ENCODE results near the gene PAX3.

PAX3 gene

GRCh38 chr2:222311978-222312738 lies 13.4 kb upstream of the PAX3 start:
- Histone ChIP-seq H3K4ac (ENCODE audit: low read length) (no peak overlapping the region), H3K4me2 (ENCODE audit: insufficient read depth, low read length, poor library complexity, severe bottlenecking) (no peak overlapping the region), H3K36me3 (replicated peaks in 1 of 2; ENCODE audit: control insufficient read depth in 2 of 2, insufficient read depth in 2 of 2, low read length in 2 of 2) (no peaks in the 10 kb centered on the region), H3K9me3 (replicated peaks in 1 of 2; ENCODE audit: control insufficient read depth in 2 of 2, insufficient read depth in 1 of 2, low read depth in 1 of 2, low read length in 2 of 2) (peaks cover 0 to 4% of the 10 kb centered on the region in 2 donors), H2BK12ac (ENCODE audit: low read length) (no peak overlapping the region), H3K18ac (ENCODE audit: low read length) (peak overlapping the region; percentile 44), H4K91ac (ENCODE audit: low read depth, low read length, poor library complexity) (no peak overlapping the region), H3K23ac (ENCODE audit: low read depth, low read length, poor library complexity) (no peak overlapping the region), H3K27ac (replicated peaks; ENCODE audit: low read length) (no peak overlapping the region), H2AFZ (ENCODE audit: low read length) (peak overlapping the region; percentile 55), H4K8ac (ENCODE audit: low read depth, low read length) (no peak overlapping the region), H2BK5ac (ENCODE audit: low read length) (no peak overlapping the region), H3K9ac (ENCODE audit: low read depth, low read length, poor library complexity) (no peak overlapping the region), H3K4me1 (ENCODE audit: control insufficient read depth in 2 of 2, insufficient read depth in 1 of 2, low read depth in 1 of 2, low read length in 2 of 2) (peaks cover 0 to under 1% of the 10 kb centered on the region in 2 donors), H3K27me3 (ENCODE audit: control insufficient read depth in 3 of 3, insufficient read depth in 3 of 3, low read depth in 1 of 3, low read length in 3 of 3) (peaks cover 39 to 100% (median 82%) of the 10 kb centered on the region in 3 experiments), H2BK15ac (ENCODE audit: low read length) (no peak overlapping the region), H3K14ac (ENCODE audit: low read length) (no peak overlapping the region), H2AK5ac (ENCODE audit: low read depth, low read length) (no peak overlapping the region), H3K79me1 (ENCODE audit: low read depth, low read length) (no peaks in the 10 kb centered on the region), H3K4me3 (ENCODE audit: low read length in 2 of 2) (no peak overlapping the region), H2BK120ac (ENCODE audit: low read depth, low read length) (no peak overlapping the region)
- no peak for DNase-seq (ENCODE audit: low spot score)
- WGBS, 2 donors (ENCODE audit: extremely low coverage in 2 of 2, insufficient read length in 2 of 2, insufficient replicate concordance in 1 of 2), result no CpG with 5 or more reads among the region's 48 CpGs

- H4K8ac ChIP-seq (ENCODE audit: low read depth, low read length), result no peak overlapping the region
- peaks cover 0 to 4% of the 10 kb centered on the region in 2 donors for H3K4me1 ChIP-seq (ENCODE audit: control insufficient read depth in 2 of 2, insufficient read depth in 1 of 2, low read depth in 1 of 2, low read length in 2 of 2)
- H3K4me3 ChIP-seq (ENCODE audit: low read length in 2 of 2), result no peak overlapping the region
- WGBS, 2 donors (ENCODE audit: extremely low coverage in 2 of 2, insufficient read length in 2 of 2, insufficient replicate concordance in 1 of 2), result no CpG with 5 or more reads among the region's 42 CpGs
- H2BK120ac ChIP-seq (ENCODE audit: low read depth, low read length), result no peak overlapping the region
- no peak overlapping the region for H3K27ac ChIP-seq (replicated peaks; ENCODE audit: low read length)
- H2BK5ac ChIP-seq (ENCODE audit: low read length), result no peak overlapping the region
- H3K18ac ChIP-seq (ENCODE audit: low read length), result no peak overlapping the region
- no peak overlapping the region for H3K4ac ChIP-seq (ENCODE audit: low read length)
- H2AK5ac ChIP-seq (ENCODE audit: low read depth, low read length), result no peak overlapping the region
- no peak for DNase-seq (ENCODE audit: low spot score)
- H3K27me3 ChIP-seq (ENCODE audit: control insufficient read depth in 3 of 3, insufficient read depth in 3 of 3, low read depth in 1 of 3, low read length in 3 of 3), result peaks cover 42 to 100% (median 89%) of the 10 kb centered on the region in 3 experiments
- no peak overlapping the region for H3K4me2 ChIP-seq (ENCODE audit: insufficient read depth, low read length, poor library complexity, severe bottlenecking)
- H4K91ac ChIP-seq (ENCODE audit: low read depth, low read length, poor library complexity), result no peak overlapping the region
- no peak overlapping the region for H3K23ac ChIP-seq (ENCODE audit: low read depth, low read length, poor library complexity)
- H3K36me3 ChIP-seq (replicated peaks in 1 of 2; ENCODE audit: control insufficient read depth in 2 of 2, insufficient read depth in 2 of 2, low read length in 2 of 2), result no peaks in the 10 kb centered on the region
- H3K14ac ChIP-seq (ENCODE audit: low read length), result no peak overlapping the region
- H3K9me3 ChIP-seq (replicated peaks in 1 of 2; ENCODE audit: control insufficient read depth in 2 of 2, insufficient read depth in 1 of 2, low read depth in 1 of 2, low read length in 2 of 2), result peaks cover 0 to 6% of the 10 kb centered on the region in 2 donors
- H2BK12ac ChIP-seq (ENCODE audit: low read length), result no peak overlapping the region
- no peaks in the 10 kb centered on the region for H3K79me1 ChIP-seq (ENCODE audit: low read depth, low read length)
- H2BK15ac ChIP-seq (ENCODE audit: low read length), result no peak overlapping the region
- peak overlapping the region; percentile 38 for H2AFZ ChIP-seq (ENCODE audit: low read length)
- no peak overlapping the region for H3K9ac ChIP-seq (ENCODE audit: low read depth, low read length, poor library complexity)
Measured at GRCh38 chr2:222311319-222311977, 12.7 kb upstream of the PAX3 start.

- Histone ChIP-seq H4K8ac (ENCODE audit: low read depth, low read length) (no peak overlapping the region), H3K14ac (ENCODE audit: low read length) (no peak overlapping the region), H2BK120ac (ENCODE audit: low read depth, low read length) (no peak overlapping the region), H3K9ac (ENCODE audit: low read depth, low read length, poor library complexity) (no peak overlapping the region), H3K27me3 (ENCODE audit: control insufficient read depth in 3 of 3, insufficient read depth in 3 of 3, low read depth in 1 of 3, low read length in 3 of 3) (peaks cover 48 to 100% (median 90%) of the 10 kb centered on the region in 3 experiments), H3K27ac (replicated peaks; ENCODE audit: low read length) (no peak overlapping the region), H3K9me3 (replicated peaks in 1 of 2; ENCODE audit: control insufficient read depth in 2 of 2, insufficient read depth in 1 of 2, low read depth in 1 of 2, low read length in 2 of 2) (peaks cover 0 to 6% of the 10 kb centered on the region in 2 donors), H4K91ac (ENCODE audit: low read depth, low read length, poor library complexity) (no peak overlapping the region), H3K36me3 (replicated peaks in 1 of 2; ENCODE audit: control insufficient read depth in 2 of 2, insufficient read depth in 2 of 2, low read length in 2 of 2) (no peaks in the 10 kb centered on the region), H3K4me3 (ENCODE audit: low read length in 2 of 2) (no peak overlapping the region), H3K18ac (ENCODE audit: low read length) (no peak overlapping the region), H2BK12ac (ENCODE audit: low read length) (no peak overlapping the region), H3K4ac (ENCODE audit: low read length) (no peak overlapping the region), H2AFZ (ENCODE audit: low read length) (no peak overlapping the region), H3K4me1 (ENCODE audit: control insufficient read depth in 2 of 2, insufficient read depth in 1 of 2, low read depth in 1 of 2, low read length in 2 of 2) (peaks cover 0 to 6% of the 10 kb centered on the region in 2 donors), H3K79me1 (ENCODE audit: low read depth, low read length) (no peaks in the 10 kb centered on the region), H3K23ac (ENCODE audit: low read depth, low read length, poor library complexity) (no peak overlapping the region), H2AK5ac (ENCODE audit: low read depth, low read length) (no peak overlapping the region), H2BK5ac (ENCODE audit: low read length) (no peak overlapping the region), H3K4me2 (ENCODE audit: insufficient read depth, low read length, poor library complexity, severe bottlenecking) (no peak overlapping the region), H2BK15ac (ENCODE audit: low read length) (no peak overlapping the region)
- DNase-seq (ENCODE audit: low spot score), result no peak
- 100% methylated on average over 1 of the region's 11 CpGs; no CpG with 5 or more reads in 1 of the 2 donors for WGBS, 2 donors (ENCODE audit: extremely low coverage in 2 of 2, insufficient read length in 2 of 2, insufficient replicate concordance in 1 of 2)
Measured at GRCh38 chr2:222310747-222311318, 12.0 kb upstream of the PAX3 start.

- Histone ChIP-seq H2AK5ac (ENCODE audit: low read depth, low read length) (no peak overlapping the region), H2BK12ac (ENCODE audit: low read length) (no peak overlapping the region), H3K4me3 (ENCODE audit: low read length in 2 of 2) (no peak overlapping the region), H3K14ac (ENCODE audit: low read length) (no peak overlapping the region), H4K91ac (ENCODE audit: low read depth, low read length, poor library complexity) (no peak overlapping the region), H2BK5ac (ENCODE audit: low read length) (no peak overlapping the region), H3K36me3 (replicated peaks in 1 of 2; ENCODE audit: control insufficient read depth in 2 of 2, insufficient read depth in 2 of 2, low read length in 2 of 2) (no peaks in the 10 kb centered on the region), H3K27ac (replicated peaks; ENCODE audit: low read length) (no peak overlapping the region), H2BK120ac (ENCODE audit: low read depth, low read length) (no peak overlapping the region), H3K79me1 (ENCODE audit: low read depth, low read length) (no peaks in the 10 kb centered on the region), H3K18ac (ENCODE audit: low read length) (no peak overlapping the region), H3K23ac (ENCODE audit: low read depth, low read length, poor library complexity) (no peak overlapping the region), H2BK15ac (ENCODE audit: low read length) (no peak overlapping the region), H2AFZ (ENCODE audit: low read length) (no peak overlapping the region), H3K4me2 (ENCODE audit: insufficient read depth, low read length, poor library complexity, severe bottlenecking) (no peak overlapping the region), H3K9me3 (replicated peaks in 1 of 2; ENCODE audit: control insufficient read depth in 2 of 2, insufficient read depth in 1 of 2, low read depth in 1 of 2, low read length in 2 of 2) (peaks cover 0 to 6% of the 10 kb centered on the region in 2 donors), H4K8ac (ENCODE audit: low read depth, low read length) (no peak overlapping the region), H3K27me3 (ENCODE audit: control insufficient read depth in 3 of 3, insufficient read depth in 3 of 3, low read depth in 1 of 3, low read length in 3 of 3) (peaks cover 57 to 100% (median 90%) of the 10 kb centered on the region in 3 experiments), H3K9ac (ENCODE audit: low read depth, low read length, poor library complexity) (no peak overlapping the region), H3K4me1 (ENCODE audit: control insufficient read depth in 2 of 2, insufficient read depth in 1 of 2, low read depth in 1 of 2, low read length in 2 of 2) (peaks cover 0 to 6% of the 10 kb centered on the region in 2 donors), H3K4ac (ENCODE audit: low read length) (no peak overlapping the region)
- no peak for DNase-seq (ENCODE audit: low spot score)
- no CpG with 5 or more reads among the region's 2 CpGs for WGBS, 2 donors (ENCODE audit: extremely low coverage in 2 of 2, insufficient read length in 2 of 2, insufficient replicate concordance in 1 of 2)
Measured at GRCh38 chr2:222309766-222310165, 11.0 kb upstream of the PAX3 start.
